ENCODE results near the gene CRELD1.

- TF ChIP-seq CTCF (IDR thresholded peaks at IDR 0.05; ENCODE audit: low read depth, low read length) (no peak), POLR2A (IDR thresholded peaks at IDR 0.05; ENCODE audit: extremely low read depth, insufficient read length) (no peak), MAX (IDR thresholded peaks at IDR 0.05; ENCODE audit: low read depth, low read length) (no peak)
These were observed 594 bp downstream of the CRELD1 start for GRCh38 chr3:9934235-9934621.

Data from NB4 (cell line).